Thyroid gland (tissue), 4 donors: ENCODE measurements around the gene IFT25. TPM values are rescaled to one million over a fixed set of nuclear protein-coding genes. Genes with fewer than 3 reads are reported as not detected.
A peak's percentile ranks its signal among the peaks of the same experiment; 100 is the strongest.

Experiments
- DNase-seq, 2 donors: peaks; one replicate each; pipeline ENCODE4 v3.0.0-alpha.2; 2019
- H3K27ac ChIP-seq, 3 donors: fragments of 200-600 bp; sonication (generic); 1 replicate in 2 of 3; 2 replicates in 1 of 3; pipeline ENCODE4 v1.5.1; 2016 to 2019; ENCODE audit warnings: mild to moderate bottlenecking in 1 of 3, moderate library complexity in 1 of 3
- H3K27me3 ChIP-seq: fragments of 200-600 bp; sonication (generic); one replicate; pipeline ENCODE4 v1.5.1; 2019
- H3K36me3 ChIP-seq, 2 donors: fragments of 200-600 bp; sonication (generic); one replicate each; pipeline ENCODE4 v1.5.1; 2016 to 2019
- H3K4me1 ChIP-seq, 2 donors: fragments of 200-600 bp; sonication (generic); one replicate each; pipeline ENCODE4 v1.5.1; 2017 to 2019
- H3K4me3 ChIP-seq, 3 donors: fragments of 200-600 bp; sonication (generic); replicated peaks in 1 of 3; 1 replicate in 2 of 3; 2 replicates in 1 of 3; pipeline ENCODE4 v1.5.1; 2016; ENCODE audit warnings: mild to moderate bottlenecking in 1 of 3
- H3K9me3 ChIP-seq: fragments of 200-600 bp; sonication (generic); one replicate; pipeline ENCODE4 v1.5.1; 2017
- POLR2A ChIP-seq, 2 donors: fragments of 450-650 bp; IDR thresholded peaks; one replicate each; pipeline ENCODE4 v1.6.1; 2017; ENCODE audit warnings: antibody characterized with exemption in 2 of 2, mild to moderate bottlenecking in 2 of 2, moderate library complexity in 1 of 2
- WGBS, 2 donors: methylation state at CpG; one replicate each; pipeline ENCODE4 v1.1.5; 2017; 5-methylcytosine and 5-hydroxymethylcytosine counted together
- intact Hi-C: fragments of 100-400 bp; cut with DNase I; formaldehyde crosslinking; loops from one replicate; pipeline ENCODE4 v1.15.1; 2023
- total RNA-seq, 4 donors: library from RNA; depleted of rRNA; stranded (reverse); fragments of >200 nt; gene quantifications; one replicate each; pipeline ENCODE4 v1.2.3, GENCODE V29; 2016
- TF ChIP-seq, protein P1 (sequence below), 6 experiments: fragments of 200-600 bp in 3 of 6; fragments of 450-650 bp in 3 of 6; sonication (generic) in 3 of 6; IDR thresholded peaks; one replicate each; pipeline ENCODE4 v1.5.1; 2016 to 2019; ENCODE audit warnings: antibody characterized with exemption in 6 of 6, mild to moderate bottlenecking in 2 of 6, inconsistent platforms in 1 of 6, moderate library complexity in 1 of 6

Gene IFT25
- total RNA-seq, 4 donors from 2014 or later = 42.4 to 116 (median 77.7) TPM

DNA sequence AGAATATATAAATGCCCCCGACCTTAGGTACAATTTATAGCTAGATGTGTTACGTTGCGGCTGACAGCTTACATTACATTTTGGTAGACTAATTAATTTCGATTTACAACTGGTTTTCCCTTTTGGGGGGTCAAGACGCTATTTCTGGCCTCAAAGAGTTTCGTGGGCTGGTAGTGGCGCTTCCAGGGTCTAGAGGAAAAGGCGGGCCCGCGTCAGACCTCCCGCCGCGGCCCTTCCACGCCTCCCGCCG lies 391 bp downstream of the IFT25 start:
- H3K4me1 ChIP-seq = peaks cover 24 to 45% of the 10 kb centered on the region in 2 donors
- no peaks in the 10 kb centered on the region for H3K36me3 ChIP-seq
- H3K27ac ChIP-seq = peak overlapping the region; percentile 68 to 85 (median 71)
- no peaks in the 10 kb centered on the region for H3K27me3 ChIP-seq
- TF ChIP-seq, protein P1, sequence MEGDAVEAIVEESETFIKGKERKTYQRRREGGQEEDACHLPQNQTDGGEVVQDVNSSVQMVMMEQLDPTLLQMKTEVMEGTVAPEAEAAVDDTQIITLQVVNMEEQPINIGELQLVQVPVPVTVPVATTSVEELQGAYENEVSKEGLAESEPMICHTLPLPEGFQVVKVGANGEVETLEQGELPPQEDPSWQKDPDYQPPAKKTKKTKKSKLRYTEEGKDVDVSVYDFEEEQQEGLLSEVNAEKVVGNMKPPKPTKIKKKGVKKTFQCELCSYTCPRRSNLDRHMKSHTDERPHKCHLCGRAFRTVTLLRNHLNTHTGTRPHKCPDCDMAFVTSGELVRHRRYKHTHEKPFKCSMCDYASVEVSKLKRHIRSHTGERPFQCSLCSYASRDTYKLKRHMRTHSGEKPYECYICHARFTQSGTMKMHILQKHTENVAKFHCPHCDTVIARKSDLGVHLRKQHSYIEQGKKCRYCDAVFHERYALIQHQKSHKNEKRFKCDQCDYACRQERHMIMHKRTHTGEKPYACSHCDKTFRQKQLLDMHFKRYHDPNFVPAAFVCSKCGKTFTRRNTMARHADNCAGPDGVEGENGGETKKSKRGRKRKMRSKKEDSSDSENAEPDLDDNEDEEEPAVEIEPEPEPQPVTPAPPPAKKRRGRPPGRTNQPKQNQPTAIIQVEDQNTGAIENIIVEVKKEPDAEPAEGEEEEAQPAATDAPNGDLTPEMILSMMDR (IDR thresholded peaks at IDR 0.05) = no peak
- no peak for TF ChIP-seq POLR2A (IDR thresholded peaks at IDR 0.05)
- no peak for DNase-seq
- peak overlapping the region; percentile 61 to 80 (median 76) for H3K4me3 ChIP-seq
- WGBS, 2 donors = 0 to 1% methylated on average over 16 of the region's 16 CpGs
- no peaks in the 10 kb centered on the region for H3K9me3 ChIP-seq
- intact Hi-C loops = loop anchor here (5.0 kb wide), 1 partner anchor 107 kb away; the partner anchor contains the start of genes TCEANC2 and TMEM59

DNA sequence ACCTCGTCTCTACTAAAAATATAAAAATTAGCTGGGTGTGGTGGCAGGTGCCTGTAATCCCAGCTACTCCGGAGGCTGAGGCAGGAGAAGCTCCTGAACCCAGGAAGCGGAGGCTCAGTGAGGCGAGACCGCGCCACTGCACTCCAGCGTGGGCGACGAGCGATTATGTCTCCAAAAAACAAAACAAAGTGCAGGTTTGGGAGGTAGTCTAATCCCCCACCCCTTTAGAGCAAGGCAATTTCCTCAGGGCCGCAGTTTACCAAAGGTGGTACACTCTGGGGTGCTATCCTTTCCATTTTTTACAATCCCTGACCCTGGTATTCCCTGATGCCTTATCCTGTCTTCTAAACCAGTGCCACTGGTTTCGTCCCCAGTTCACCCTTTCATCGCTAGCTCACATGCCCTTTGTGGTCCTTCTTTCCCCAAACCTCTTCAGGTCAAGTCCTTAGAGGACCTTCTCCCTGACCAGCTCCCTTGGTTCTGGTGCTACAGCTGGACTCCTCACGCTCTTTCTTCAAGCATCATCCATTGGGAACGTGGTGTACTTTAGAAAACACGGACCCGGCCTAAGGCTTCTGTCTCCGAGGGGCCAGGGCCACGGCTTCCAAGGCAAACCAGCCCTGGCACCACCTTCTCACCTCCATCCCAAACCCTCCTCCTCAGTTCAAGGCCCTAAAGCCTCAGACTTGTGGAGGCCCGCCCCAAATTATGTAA lies 873 bp downstream of the IFT25 start:
- intact Hi-C loops = loop anchor here (5.0 kb wide), 1 partner anchor 108 kb away; the partner anchor contains the start of genes TCEANC2 and TMEM59
- no peaks in the 10 kb centered on the region for H3K36me3 ChIP-seq

DNA sequence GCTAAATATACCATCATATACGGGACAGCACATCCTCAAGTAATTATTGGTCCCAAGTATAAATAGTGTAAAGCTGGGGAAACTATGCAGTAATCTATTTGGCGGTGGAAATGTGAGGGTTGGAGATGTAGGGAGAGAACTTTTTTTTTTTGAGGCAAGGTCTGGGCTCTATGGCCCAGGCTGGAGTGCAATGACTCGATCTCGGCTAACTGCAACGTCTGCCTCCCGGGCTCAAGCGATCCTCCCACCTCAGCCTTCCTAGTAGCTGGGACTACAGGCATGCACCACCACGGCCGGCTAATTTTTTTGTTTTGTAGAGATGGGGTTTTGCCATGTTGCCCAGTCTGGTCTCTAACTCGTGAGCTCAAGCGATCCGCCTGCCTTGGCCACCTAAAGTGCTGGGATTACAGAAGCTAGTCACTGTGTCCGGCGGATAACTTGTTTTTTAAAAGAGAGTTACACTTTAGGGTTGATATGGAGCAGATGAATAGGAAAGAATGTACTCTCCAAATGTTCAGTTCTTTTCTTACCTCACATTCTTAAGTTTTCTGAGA lies 1.9 kb downstream of the IFT25 start:
- intact Hi-C loops = no loop called here
- peaks cover 25 to 41% of the 10 kb centered on the region in 2 donors for H3K4me1 ChIP-seq
- H3K27ac ChIP-seq = no peak overlapping the region
- TF ChIP-seq, protein P1 (IDR thresholded peaks at IDR 0.05) = no peak
- no peak for TF ChIP-seq POLR2A (IDR thresholded peaks at IDR 0.05)
- H3K36me3 ChIP-seq = no peaks in the 10 kb centered on the region
- no peaks in the 10 kb centered on the region for H3K27me3 ChIP-seq
- H3K4me3 ChIP-seq = no peak overlapping the region
- DNase-seq = no peak
- 96 to 97% methylated on average over 14 of the region's 14 CpGs for WGBS, 2 donors
- no peaks in the 10 kb centered on the region for H3K9me3 ChIP-seq

More for the DNA sequence above, 873 bp downstream of the IFT25 start:
- H3K27ac ChIP-seq = peak overlapping the region; percentile 68 to 85 (median 71)
- H3K4me1 ChIP-seq = peaks cover 25 to 45% of the 10 kb centered on the region in 2 donors
- peak overlapping the region; percentile 61 to 80 (median 76) for H3K4me3 ChIP-seq
- TF ChIP-seq, protein P1 (IDR thresholded peaks at IDR 0.05) = no peak
- TF ChIP-seq POLR2A (IDR thresholded peaks at IDR 0.05) = no peak
- WGBS, 2 donors = 49 to 50% methylated on average over 20 of the region's 20 CpGs
- no peaks in the 10 kb centered on the region for H3K27me3 ChIP-seq
- no peaks in the 10 kb centered on the region for H3K9me3 ChIP-seq
- DNase-seq = peak in 1 of 2 donors; percentile 29

DNA sequence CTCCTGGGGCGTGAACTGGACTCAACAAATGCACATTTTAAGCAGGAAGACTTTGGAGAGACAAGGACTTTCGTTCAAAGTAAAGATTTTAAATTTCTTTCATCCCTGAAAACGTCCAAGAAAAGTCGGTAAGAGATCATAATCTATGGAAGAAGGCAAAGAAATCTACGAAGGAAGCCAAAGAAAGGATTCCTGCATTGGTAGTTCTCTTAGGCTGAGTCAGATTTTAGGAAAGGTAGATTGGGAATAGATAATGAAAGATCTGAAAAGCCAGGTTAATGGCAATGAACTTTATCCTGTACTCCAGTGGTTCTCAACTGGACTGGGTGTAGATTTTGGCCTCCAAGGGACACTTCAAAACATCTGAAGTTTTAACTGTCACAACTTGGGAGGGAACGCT lies 2.4 kb downstream of the IFT25 start:
- H3K4me3 ChIP-seq = no peak overlapping the region
- no peak for DNase-seq
- WGBS, 2 donors = 93 to 95% methylated on average over 6 of the region's 6 CpGs
- peaks cover 25 to 37% of the 10 kb centered on the region in 2 donors for H3K4me1 ChIP-seq
- TF ChIP-seq, protein P1 (IDR thresholded peaks at IDR 0.05) = no peak
- TF ChIP-seq POLR2A (IDR thresholded peaks at IDR 0.05) = no peak
- intact Hi-C loops = no loop called here
- H3K27me3 ChIP-seq = no peaks in the 10 kb centered on the region
- H3K9me3 ChIP-seq = no peaks in the 10 kb centered on the region
- H3K27ac ChIP-seq = no peak overlapping the region
- H3K36me3 ChIP-seq = no peaks in the 10 kb centered on the region
